Gastroesophageal sphincter (tissue), 3 donors: Measurements from ENCODE around the gene SLC39A11.

Experiments
- CTCF ChIP-seq, 4 experiments: fragments of 200-600 bp in 2 of 4; fragments of 450-650 bp in 2 of 4; sonication (generic) in 1 of 4; IDR thresholded peaks; one replicate each; pipeline ENCODE4 v1.5.1; 2017 to 2019; ENCODE audit warnings: antibody characterized with exemption in 4 of 4, mild to moderate bottlenecking in 2 of 4, moderate library complexity in 2 of 4
- EP300 ChIP-seq: sonication (generic); formaldehyde crosslinking; IDR thresholded peaks from one replicate; pipeline ENCODE4 v1.6.1; 2017; ENCODE audit warnings: antibody characterized with exemption, mild to moderate bottlenecking
- POLR2A ChIP-seq, 2 donors: fragments of 450-650 bp; IDR thresholded peaks; one replicate each; pipeline ENCODE4 v1.6.1; 2017; ENCODE audit warnings: antibody characterized with exemption in 2 of 2, mild to moderate bottlenecking in 2 of 2, moderate library complexity in 1 of 2
- POLR2AphosphoS5 ChIP-seq: sonication (generic); formaldehyde crosslinking; IDR thresholded peaks from one replicate; pipeline ENCODE4 v1.6.1; 2017; ENCODE audit warnings: antibody characterized with exemption

DNA sequence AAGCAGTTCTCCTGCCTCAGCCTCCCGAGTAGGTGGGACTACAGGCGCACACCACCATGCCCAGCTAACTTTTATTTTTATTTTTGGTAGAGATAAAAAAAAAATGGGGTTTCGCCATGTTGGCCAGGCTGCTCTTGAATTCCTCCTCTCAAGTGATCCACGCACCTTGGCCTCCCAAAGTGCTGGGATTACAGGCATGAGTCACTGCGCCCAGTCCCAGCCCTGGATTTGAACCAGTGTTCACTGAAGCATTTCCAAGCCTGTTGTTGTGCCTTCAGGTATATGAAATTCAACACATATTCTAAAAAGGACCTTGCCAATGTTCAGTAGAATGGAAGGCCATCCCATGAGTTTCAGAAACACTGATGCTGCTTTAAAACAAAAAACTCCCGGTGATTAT lies 165.3 kb downstream of the SLC39A11 start:
- TF ChIP-seq CTCF (IDR thresholded peaks at IDR 0.05) (no peak), POLR2A (IDR thresholded peaks at IDR 0.05) (no peak), EP300 (no peak), POLR2AphosphoS5 (no peak)
